GM23338 (cell line): ENCODE data around the gene MGAT2.

Experiments
- CREB1 ChIP-seq: fragments of 250-450 bp; sonication (Bioruptor Pico); IDR thresholded peaks from 2 replicates; pipeline ENCODE4 v1.5.0; 2020; ENCODE audit warnings: low read depth, mild to moderate bottlenecking, moderate library complexity
- EZH2 ChIP-seq: fragments of 200-600 bp; sonication (generic); IDR thresholded peaks from one replicate; pipeline ENCODE4 v1.8.0; 2017; ENCODE audit warnings: antibody characterized with exemption, mild to moderate bottlenecking, low read depth; ENCODE audit not compliant: unreplicated experiment
- EZH2phosphoT487 ChIP-seq: fragments of 200-600 bp; sonication (generic); IDR thresholded peaks from one replicate; pipeline ENCODE4 v1.8.1; 2018; ENCODE audit warnings: antibody characterized with exemption; ENCODE audit not compliant: unreplicated experiment
- JUNB ChIP-seq: IDR thresholded peaks from one replicate; pipeline ENCODE4 v1.6.1; 2016; ENCODE audit warnings: antibody characterized with exemption; ENCODE audit not compliant: unreplicated experiment
- POLR2AphosphoS5 ChIP-seq: IDR thresholded peaks from 2 replicates; pipeline ENCODE4 v1.6.1; 2016; ENCODE audit warnings: antibody characterized with exemption, low read depth
- ZNF114 ChIP-seq: fragments of 250-450 bp; sonication (Bioruptor Pico); IDR thresholded peaks from 2 replicates; pipeline ENCODE4 v1.5.0; 2020; ENCODE audit warnings: mild to moderate bottlenecking, moderate library complexity
- ZNF331 ChIP-seq: fragments of 250-450 bp; sonication (Bioruptor Pico); IDR thresholded peaks from 2 replicates; pipeline ENCODE4 v1.5.0; 2020; ENCODE audit warnings: low read depth, mild to moderate bottlenecking, moderate library complexity
- TF ChIP-seq, protein P1 (sequence below), 2 experiments: fragments of 200-600 bp in 1 of 2; sonication (generic) in 1 of 2; conservative IDR thresholded peaks; 2 replicates each; pipeline versions ENCODE4 v1.5.1 to v1.6.1; 2016 to 2017; ENCODE audit warnings: antibody characterized with exemption in 2 of 2, low read depth in 2 of 2, mild to moderate bottlenecking in 2 of 2, moderate library complexity in 1 of 2
- TF ChIP-seq, protein P2 (sequence below): fragments of 250-450 bp; sonication (Bioruptor Pico); IDR thresholded peaks from 2 replicates; pipeline ENCODE4 v1.5.0; 2020; ENCODE audit warnings: mild to moderate bottlenecking, moderate library complexity
- TF ChIP-seq, protein P3 (sequence below): IDR thresholded peaks from 2 replicates; pipeline ENCODE4 v1.6.1; 2016; ENCODE audit warnings: antibody characterized with exemption
- TF ChIP-seq, protein P4 (sequence below): IDR thresholded peaks from one replicate; pipeline ENCODE4 v1.6.1; 2018; ENCODE audit warnings: antibody characterized with exemption; ENCODE audit not compliant: unreplicated experiment

DNA sequence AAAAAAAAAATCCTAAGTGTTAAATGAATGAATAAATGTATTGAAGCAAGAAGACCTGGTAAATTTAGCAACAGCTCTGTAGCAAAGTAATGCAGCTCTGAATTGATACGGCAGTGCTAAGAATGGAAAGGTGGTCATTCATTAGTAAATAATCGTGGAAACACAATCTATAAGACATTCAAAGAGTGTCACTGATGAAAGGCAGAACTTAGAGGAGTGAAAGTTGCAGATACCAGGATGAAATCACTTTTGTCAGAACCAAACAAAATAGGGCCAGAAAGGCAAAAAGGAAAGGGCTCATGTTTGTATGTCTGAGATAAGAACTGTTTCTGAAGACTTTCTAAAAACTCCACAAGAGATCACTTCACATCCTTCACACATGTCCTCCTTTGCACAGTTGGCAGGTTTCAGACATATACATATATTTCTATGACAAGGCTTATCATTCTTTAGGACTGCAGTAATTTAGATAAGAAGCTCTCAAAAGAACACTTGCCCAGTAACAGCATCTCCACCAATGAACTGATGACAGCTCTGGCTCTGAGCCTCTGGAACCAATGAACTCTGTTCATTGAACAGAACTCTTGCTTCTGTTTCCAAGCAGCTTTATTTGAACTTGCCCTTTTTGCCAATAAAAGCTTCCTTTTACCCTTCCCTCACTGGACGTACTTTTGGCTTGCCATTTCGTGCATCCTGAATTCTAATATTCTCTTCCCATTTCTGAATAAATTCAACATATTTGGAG lies 26.1 kb upstream of the MGAT2 start:
- TF ChIP-seq, protein P1, sequence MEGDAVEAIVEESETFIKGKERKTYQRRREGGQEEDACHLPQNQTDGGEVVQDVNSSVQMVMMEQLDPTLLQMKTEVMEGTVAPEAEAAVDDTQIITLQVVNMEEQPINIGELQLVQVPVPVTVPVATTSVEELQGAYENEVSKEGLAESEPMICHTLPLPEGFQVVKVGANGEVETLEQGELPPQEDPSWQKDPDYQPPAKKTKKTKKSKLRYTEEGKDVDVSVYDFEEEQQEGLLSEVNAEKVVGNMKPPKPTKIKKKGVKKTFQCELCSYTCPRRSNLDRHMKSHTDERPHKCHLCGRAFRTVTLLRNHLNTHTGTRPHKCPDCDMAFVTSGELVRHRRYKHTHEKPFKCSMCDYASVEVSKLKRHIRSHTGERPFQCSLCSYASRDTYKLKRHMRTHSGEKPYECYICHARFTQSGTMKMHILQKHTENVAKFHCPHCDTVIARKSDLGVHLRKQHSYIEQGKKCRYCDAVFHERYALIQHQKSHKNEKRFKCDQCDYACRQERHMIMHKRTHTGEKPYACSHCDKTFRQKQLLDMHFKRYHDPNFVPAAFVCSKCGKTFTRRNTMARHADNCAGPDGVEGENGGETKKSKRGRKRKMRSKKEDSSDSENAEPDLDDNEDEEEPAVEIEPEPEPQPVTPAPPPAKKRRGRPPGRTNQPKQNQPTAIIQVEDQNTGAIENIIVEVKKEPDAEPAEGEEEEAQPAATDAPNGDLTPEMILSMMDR (conservative IDR thresholded peaks at IDR 0.05; ENCODE audit: low read depth in 2 of 2) = no peak
- TF ChIP-seq CREB1 (CRISPR knock-in tag) = no peak
- no peak for TF ChIP-seq EZH2
- no peak for TF ChIP-seq POLR2AphosphoS5
- no peak for TF ChIP-seq ZNF114 (CRISPR knock-in tag)
- TF ChIP-seq, protein P2, sequence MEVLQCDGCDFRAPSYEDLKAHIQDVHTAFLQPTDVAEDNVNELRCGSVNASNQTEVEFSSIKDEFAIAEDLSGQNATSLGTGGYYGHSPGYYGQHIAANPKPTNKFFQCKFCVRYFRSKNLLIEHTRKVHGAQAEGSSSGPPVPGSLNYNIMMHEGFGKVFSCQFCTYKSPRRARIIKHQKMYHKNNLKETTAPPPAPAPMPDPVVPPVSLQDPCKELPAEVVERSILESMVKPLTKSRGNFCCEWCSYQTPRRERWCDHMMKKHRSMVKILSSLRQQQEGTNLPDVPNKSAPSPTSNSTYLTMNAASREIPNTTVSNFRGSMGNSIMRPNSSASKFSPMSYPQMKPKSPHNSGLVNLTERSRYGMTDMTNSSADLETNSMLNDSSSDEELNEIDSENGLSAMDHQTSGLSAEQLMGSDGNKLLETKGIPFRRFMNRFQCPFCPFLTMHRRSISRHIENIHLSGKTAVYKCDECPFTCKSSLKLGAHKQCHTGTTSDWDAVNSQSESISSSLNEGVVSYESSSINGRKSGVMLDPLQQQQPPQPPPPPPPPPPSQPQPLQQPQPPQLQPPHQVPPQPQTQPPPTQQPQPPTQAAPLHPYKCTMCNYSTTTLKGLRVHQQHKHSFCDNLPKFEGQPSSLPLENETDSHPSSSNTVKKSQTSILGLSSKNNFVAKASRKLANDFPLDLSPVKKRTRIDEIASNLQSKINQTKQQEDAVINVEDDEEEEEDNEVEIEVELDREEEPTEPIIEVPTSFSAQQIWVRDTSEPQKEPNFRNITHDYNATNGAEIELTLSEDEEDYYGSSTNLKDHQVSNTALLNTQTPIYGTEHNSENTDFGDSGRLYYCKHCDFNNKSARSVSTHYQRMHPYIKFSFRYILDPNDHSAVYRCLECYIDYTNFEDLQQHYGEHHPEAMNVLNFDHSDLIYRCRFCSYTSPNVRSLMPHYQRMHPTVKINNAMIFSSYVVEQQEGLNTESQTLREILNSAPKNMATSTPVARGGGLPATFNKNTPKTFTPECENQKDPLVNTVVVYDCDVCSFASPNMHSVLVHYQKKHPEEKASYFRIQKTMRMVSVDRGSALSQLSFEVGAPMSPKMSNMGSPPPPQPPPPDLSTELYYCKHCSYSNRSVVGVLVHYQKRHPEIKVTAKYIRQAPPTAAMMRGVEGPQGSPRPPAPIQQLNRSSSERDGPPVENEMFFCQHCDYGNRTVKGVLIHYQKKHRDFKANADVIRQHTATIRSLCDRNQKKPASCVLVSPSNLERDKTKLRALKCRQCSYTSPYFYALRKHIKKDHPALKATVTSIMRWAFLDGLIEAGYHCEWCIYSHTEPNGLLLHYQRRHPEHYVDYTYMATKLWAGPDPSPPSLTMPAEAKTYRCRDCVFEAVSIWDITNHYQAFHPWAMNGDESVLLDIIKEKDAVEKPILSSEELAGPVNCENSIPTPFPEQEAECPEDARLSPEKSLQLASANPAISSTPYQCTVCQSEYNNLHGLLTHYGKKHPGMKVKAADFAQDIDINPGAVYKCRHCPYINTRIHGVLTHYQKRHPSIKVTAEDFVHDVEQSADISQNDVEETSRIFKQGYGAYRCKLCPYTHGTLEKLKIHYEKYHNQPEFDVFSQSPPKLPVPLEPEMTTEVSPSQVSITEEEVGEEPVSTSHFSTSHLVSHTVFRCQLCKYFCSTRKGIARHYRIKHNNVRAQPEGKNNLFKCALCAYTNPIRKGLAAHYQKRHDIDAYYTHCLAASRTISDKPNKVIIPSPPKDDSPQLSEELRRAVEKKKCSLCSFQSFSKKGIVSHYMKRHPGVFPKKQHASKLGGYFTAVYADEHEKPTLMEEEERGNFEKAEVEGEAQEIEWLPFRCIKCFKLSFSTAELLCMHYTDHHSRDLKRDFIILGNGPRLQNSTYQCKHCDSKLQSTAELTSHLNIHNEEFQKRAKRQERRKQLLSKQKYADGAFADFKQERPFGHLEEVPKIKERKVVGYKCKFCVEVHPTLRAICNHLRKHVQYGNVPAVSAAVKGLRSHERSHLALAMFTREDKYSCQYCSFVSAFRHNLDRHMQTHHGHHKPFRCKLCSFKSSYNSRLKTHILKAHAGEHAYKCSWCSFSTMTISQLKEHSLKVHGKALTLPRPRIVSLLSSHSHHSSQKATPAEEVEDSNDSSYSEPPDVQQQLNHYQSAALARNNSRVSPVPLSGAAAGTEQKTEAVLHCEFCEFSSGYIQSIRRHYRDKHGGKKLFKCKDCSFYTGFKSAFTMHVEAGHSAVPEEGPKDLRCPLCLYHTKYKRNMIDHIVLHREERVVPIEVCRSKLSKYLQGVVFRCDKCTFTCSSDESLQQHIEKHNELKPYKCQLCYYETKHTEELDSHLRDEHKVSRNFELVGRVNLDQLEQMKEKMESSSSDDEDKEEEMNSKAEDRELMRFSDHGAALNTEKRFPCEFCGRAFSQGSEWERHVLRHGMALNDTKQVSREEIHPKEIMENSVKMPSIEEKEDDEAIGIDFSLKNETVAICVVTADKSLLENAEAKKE (CRISPR knock-in tag) = no peak
- no peak for TF ChIP-seq EZH2phosphoT487
- no peak for TF ChIP-seq ZNF331 (CRISPR knock-in tag)
- TF ChIP-seq, protein P3, sequence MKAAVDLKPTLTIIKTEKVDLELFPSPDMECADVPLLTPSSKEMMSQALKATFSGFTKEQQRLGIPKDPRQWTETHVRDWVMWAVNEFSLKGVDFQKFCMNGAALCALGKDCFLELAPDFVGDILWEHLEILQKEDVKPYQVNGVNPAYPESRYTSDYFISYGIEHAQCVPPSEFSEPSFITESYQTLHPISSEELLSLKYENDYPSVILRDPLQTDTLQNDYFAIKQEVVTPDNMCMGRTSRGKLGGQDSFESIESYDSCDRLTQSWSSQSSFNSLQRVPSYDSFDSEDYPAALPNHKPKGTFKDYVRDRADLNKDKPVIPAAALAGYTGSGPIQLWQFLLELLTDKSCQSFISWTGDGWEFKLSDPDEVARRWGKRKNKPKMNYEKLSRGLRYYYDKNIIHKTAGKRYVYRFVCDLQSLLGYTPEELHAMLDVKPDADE = no peak
- TF ChIP-seq, protein P4, sequence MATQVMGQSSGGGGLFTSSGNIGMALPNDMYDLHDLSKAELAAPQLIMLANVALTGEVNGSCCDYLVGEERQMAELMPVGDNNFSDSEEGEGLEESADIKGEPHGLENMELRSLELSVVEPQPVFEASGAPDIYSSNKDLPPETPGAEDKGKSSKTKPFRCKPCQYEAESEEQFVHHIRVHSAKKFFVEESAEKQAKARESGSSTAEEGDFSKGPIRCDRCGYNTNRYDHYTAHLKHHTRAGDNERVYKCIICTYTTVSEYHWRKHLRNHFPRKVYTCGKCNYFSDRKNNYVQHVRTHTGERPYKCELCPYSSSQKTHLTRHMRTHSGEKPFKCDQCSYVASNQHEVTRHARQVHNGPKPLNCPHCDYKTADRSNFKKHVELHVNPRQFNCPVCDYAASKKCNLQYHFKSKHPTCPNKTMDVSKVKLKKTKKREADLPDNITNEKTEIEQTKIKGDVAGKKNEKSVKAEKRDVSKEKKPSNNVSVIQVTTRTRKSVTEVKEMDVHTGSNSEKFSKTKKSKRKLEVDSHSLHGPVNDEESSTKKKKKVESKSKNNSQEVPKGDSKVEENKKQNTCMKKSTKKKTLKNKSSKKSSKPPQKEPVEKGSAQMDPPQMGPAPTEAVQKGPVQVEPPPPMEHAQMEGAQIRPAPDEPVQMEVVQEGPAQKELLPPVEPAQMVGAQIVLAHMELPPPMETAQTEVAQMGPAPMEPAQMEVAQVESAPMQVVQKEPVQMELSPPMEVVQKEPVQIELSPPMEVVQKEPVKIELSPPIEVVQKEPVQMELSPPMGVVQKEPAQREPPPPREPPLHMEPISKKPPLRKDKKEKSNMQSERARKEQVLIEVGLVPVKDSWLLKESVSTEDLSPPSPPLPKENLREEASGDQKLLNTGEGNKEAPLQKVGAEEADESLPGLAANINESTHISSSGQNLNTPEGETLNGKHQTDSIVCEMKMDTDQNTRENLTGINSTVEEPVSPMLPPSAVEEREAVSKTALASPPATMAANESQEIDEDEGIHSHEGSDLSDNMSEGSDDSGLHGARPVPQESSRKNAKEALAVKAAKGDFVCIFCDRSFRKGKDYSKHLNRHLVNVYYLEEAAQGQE = no peak
- TF ChIP-seq JUNB = no peak
